ENCODE results near the gene HNRNPR.
"Not testable (repeated sequence)": the region's sequence is repeated elsewhere in the genome, so short reads cannot be mapped to it uniquely, and the experiment has no call there.

The HNRNPR gene

DNA sequence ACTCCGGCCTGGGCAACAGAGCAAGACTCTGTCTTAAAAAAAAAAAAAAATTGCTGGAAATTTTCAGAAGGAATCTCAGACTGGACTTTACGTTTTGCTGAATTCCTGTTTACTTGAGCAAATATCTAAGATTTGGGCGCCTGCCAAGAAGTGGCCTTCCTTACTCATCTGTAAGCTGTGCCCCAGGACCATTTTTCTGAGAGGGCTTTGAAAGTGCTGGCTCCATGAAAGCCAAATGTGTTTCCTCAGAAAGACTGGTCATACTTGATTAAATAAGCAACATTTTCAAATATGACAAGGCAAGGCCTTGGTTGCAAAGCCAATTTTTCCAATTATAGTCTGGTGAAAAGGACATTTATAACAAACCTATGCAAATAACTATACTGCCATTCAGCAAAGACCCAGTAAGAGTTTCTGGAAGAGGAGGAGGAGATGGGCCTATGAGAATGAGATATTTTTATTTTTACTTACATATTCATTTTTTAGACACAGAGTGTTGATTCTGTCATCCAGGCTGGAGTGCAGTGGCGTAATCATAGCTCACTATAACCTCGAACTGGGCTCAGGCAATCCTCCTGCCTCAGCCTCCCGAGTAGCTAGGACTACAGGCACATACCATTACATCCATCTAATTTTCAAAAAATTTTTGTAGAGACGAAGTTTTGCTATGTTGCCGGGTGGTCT is 70.5 kb downstream of the HNRNPR start:
- no peaks in the 10 kb centered on the region for H3K4me1 Mint-ChIP-seq (ENCODE audit: low read depth)
- H3K27me3 Mint-ChIP-seq (ENCODE audit: low read depth), result peaks cover 17% of the 10 kb centered on the region
- H3K9me3 Mint-ChIP-seq, result no peaks in the 10 kb centered on the region
- no peak overlapping the region for H3K4me3 Mint-ChIP-seq
- no peak overlapping the region for H3K27ac Mint-ChIP-seq
- no peaks in the 10 kb centered on the region for H3K36me3 Mint-ChIP-seq (ENCODE audit: low read depth)

DNA sequence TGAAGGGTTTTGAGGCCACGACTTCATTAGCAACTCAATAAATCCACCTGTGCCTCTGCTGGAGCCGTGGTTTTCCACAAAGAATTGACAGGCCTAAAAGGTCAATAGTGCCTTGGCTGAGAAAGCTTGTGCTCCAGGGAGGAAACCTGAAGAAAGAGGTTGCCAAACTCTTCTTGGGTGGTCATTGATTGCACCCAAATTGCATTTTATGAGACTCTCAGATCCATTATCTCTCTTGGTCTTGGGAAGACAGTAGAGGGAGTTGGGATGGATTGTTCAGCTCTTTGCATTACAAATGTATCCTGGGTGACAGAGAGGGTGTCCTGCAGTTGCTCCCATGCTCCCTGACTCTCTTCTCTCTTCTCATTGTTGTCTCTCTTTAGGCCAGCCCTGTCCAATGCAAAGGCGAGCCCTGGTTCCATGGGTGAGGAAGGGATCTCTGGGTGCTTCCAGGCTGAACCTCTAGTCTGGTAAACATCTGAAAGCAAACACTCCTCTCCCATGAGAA is 80.7 kb downstream of the HNRNPR start:
- Mint-ChIP-seq H3K4me3 (no peak overlapping the region), H3K4me1 (ENCODE audit: low read depth) (no peaks in the 10 kb centered on the region)

DNA sequence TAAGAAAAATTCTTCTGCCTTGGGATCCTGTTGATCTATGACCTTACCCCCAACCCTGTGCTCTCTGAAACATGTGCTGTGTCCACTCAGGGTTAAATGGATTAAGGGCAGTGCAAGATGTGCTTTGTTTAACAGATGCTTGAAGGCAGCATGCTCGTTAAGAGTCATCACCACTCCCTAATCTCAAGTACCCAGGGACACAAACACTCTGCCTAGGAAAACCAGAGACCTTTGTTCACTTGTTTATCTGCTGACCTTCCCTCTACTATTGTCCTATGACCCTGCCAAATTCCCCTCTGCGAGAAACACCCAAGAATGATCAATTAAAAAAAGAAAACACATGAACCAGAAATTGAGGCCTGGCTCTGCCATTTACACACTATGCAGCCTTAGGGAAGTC is 86.0 kb downstream of the HNRNPR start:
- H3K36me3 Mint-ChIP-seq (ENCODE audit: low read depth); H3K9me3 Mint-ChIP-seq; H3K4me1 Mint-ChIP-seq (ENCODE audit: low read depth); H3K27ac Mint-ChIP-seq; H3K4me3 Mint-ChIP-seq; H3K27me3 Mint-ChIP-seq (ENCODE audit: low read depth): not testable (repeated sequence)

More for the DNA sequence above, 80.7 kb downstream of the HNRNPR start:
- H3K36me3 Mint-ChIP-seq (ENCODE audit: low read depth), result no peaks in the 10 kb centered on the region
- H3K27ac Mint-ChIP-seq, result no peak overlapping the region
- H3K9me3 Mint-ChIP-seq, result no peaks in the 10 kb centered on the region
- no peaks in the 10 kb centered on the region for H3K27me3 Mint-ChIP-seq (ENCODE audit: low read depth)

DNA sequence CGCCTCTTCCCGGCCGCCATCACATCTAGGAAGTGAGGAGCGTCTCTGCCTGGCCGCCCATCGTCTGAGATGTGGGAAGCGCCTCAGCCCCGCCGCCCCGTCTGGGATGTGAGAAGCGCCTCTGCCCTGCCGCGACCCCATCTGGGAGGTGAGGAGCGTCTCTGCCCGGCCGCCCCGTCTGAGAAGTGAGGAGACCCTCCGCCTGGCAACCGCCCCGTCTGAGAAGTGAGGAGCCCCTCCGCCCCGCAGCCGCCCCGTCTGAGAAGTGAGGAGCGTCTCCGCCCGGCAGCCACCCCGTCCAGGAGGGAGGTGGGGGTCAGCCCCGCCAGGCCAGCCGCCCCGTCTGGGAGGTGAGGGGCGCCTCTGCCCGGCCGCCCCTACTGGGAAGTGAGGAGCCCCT is 86.7 kb downstream of the HNRNPR start:
- not testable (repeated sequence) for H3K9me3 Mint-ChIP-seq; H3K27ac Mint-ChIP-seq; H3K27me3 Mint-ChIP-seq (ENCODE audit: low read depth); H3K4me3 Mint-ChIP-seq; H3K4me1 Mint-ChIP-seq (ENCODE audit: low read depth); H3K36me3 Mint-ChIP-seq (ENCODE audit: low read depth)

Measured in T-helper 1 cell treated with Interleukin-12 subunit alpha and Interleukin-12 subunit beta and Interleukin-4 antibody, amounts not matched to agents 30 μg/mL and 1 μg/mL, for 36 hours (primary cell).